Psoas muscle (tissue), 8 donors: ENCODE data around the gene PHIP. TPM values are rescaled to one million over a fixed set of nuclear protein-coding genes. Genes with fewer than 3 reads are reported as not detected.

Source experiments
- ATAC-seq, 4 donors: fragments of 200-7000 bp; cut with Tn5 transposase; one replicate each; pipeline ENCODE4 v1.9.1; 2020; ENCODE audit warnings: moderate library complexity in 3 of 4, mild to moderate bottlenecking in 2 of 4
- DNase-seq, 2 donors: peaks; one replicate each; pipeline ENCODE4 v3.0.0-alpha.2; 2020
- H3K27ac ChIP-seq: fragments of 200-600 bp; one replicate; pipeline ENCODE4 v1.8.0; 2022
- H3K27me3 ChIP-seq, 3 donors: fragments of 200-600 bp in 1 of 3; one replicate each; pipeline versions ENCODE4 v1.6.1 to v1.8.0; 2013 to 2022; ENCODE audit warnings: low read length in 2 of 3, mild to moderate bottlenecking in 2 of 3, moderate library complexity in 1 of 3; ENCODE audit not compliant: insufficient read depth in 3 of 3
- H3K36me3 ChIP-seq, 2 donors: fragments of 200-600 bp in 1 of 2; one replicate each; pipeline versions ENCODE4 v1.6.1 to v1.8.0; 2013 to 2022; ENCODE audit warnings: low read depth in 1 of 2, mild to moderate bottlenecking in 1 of 2, moderate library complexity in 1 of 2; ENCODE audit not compliant: insufficient read depth in 1 of 2
- H3K4me1 ChIP-seq: fragments of 200-600 bp; one replicate; pipeline ENCODE4 v1.8.0; 2022
- H3K4me3 ChIP-seq: fragments of 200-600 bp; one replicate; pipeline ENCODE4 v1.8.0; 2022; ENCODE audit warnings: mild to moderate bottlenecking
- H3K9me3 ChIP-seq: fragments of 200-600 bp; one replicate; pipeline ENCODE4 v1.8.0; 2022
- WGBS, 3 donors: extraction: QIAGEN DNeasy Blood & Tissue Kit; methylation state at CpG; one replicate each; pipeline versions ENCODE4 v1.1.6 to v1.1.7; 2013; 5-methylcytosine and 5-hydroxymethylcytosine counted together
- intact Hi-C, 2 donors: fragments of 100-400 bp; cut with DNase I; formaldehyde crosslinking; loops; one replicate each; pipeline versions ENCODE4 v1.11.0 to v1.14.2; 2022
- polyA plus RNA-seq, 3 donors: library from polyadenylated mRNA; stranded (reverse); fragments of 200-250 nt; gene quantifications; one replicate each; pipeline ENCODE4 v1.2.3, GENCODE V29; 2013
- total RNA-seq, 4 donors: library from RNA; stranded (reverse); fragmentation: NEBNext Ultra II Directional in 2 of 4; extraction: Animal tissue kit (Norgen Biotek cat#: 25700) in 2 of 4; gene quantifications; one replicate each; pipeline versions ENCODE4 v1.2.1 to v1.2.4, GENCODE V29; 2021 to 2023
- TF ChIP-seq, protein P1 (sequence below): fragments of 200-600 bp; IDR thresholded peaks from one replicate; pipeline ENCODE4 v1.8.0; 2022; ENCODE audit warnings: antibody characterized with exemption
- donor health status: healthy with polysubstance abuse.
- donor health status: DM: no; HTN: no; CAD: no; lungs with moderate emphysema.
- donor health status: Bipolar disorder and iron deficiency.
- donor health status: healthy.
- donor health status: DM: yes; HTN: yes; CAD: no.
- donor health status: DM: no; HTN: no; CAD: no.
- donor health status: DM: no; HTN: no; CAD: no.
- donor health status: DM: yes; HTN: yes; CAD: no.

PHIP gene
- total and polyA plus RNA-seq, 7 donors, result 3.1 to 15.3 (median 12.1) TPM

DNA sequence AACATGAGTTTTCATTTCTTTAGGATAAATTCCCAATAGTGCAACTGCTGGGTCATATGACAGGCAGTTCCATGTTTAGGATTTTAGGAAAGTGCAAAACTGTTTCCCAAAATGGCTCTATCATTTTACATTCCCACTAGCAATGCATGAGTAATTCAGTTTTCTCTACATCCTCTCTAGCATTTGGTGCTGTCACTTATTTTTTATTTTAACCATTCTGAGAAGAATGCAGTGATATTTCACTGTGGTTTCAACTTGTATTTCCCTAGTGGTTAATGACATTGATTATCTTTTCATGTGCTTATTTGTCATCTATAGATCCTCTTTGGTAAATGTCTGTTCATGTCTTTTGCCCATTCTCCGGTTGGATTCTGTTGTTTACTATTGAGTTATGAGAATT is 82.7 kb downstream of the PHIP start:
- no peak for ATAC-seq
- TF ChIP-seq, protein P1, sequence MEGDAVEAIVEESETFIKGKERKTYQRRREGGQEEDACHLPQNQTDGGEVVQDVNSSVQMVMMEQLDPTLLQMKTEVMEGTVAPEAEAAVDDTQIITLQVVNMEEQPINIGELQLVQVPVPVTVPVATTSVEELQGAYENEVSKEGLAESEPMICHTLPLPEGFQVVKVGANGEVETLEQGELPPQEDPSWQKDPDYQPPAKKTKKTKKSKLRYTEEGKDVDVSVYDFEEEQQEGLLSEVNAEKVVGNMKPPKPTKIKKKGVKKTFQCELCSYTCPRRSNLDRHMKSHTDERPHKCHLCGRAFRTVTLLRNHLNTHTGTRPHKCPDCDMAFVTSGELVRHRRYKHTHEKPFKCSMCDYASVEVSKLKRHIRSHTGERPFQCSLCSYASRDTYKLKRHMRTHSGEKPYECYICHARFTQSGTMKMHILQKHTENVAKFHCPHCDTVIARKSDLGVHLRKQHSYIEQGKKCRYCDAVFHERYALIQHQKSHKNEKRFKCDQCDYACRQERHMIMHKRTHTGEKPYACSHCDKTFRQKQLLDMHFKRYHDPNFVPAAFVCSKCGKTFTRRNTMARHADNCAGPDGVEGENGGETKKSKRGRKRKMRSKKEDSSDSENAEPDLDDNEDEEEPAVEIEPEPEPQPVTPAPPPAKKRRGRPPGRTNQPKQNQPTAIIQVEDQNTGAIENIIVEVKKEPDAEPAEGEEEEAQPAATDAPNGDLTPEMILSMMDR, result no peak
- no peaks in the 10 kb centered on the region for H3K27me3 ChIP-seq
- no peaks in the 10 kb centered on the region for H3K4me1 ChIP-seq
- H3K36me3 ChIP-seq, result peaks cover 19 to 100% of the 10 kb centered on the region in 2 donors
- 97 to 98% (median 97%) methylated on average over 1 of the region's 1 CpG for WGBS, 3 donors
- no peak for DNase-seq
- H3K9me3 ChIP-seq, result no peaks in the 10 kb centered on the region
- no peak overlapping the region for H3K27ac ChIP-seq
- no peak overlapping the region for H3K4me3 ChIP-seq
- intact Hi-C loops, result loop anchor here in 1 of 2 donors (5.0 to 10.0 kb wide), 2 partner anchors 33 to 51 kb away; no protein-coding TSS in a partner anchor

- DNase-seq (no peak), ATAC-seq (no peak)
- Histone ChIP-seq H3K36me3 (peaks cover 19 to 100% of the 10 kb centered on the region in 2 donors), H3K27ac (no peak overlapping the region), H3K9me3 (no peaks in the 10 kb centered on the region), H3K4me3 (no peak overlapping the region), H3K4me1 (no peaks in the 10 kb centered on the region), H3K27me3 (no peaks in the 10 kb centered on the region)
- TF ChIP-seq, protein P1, result no peak
- 90 to 95% (median 91%) methylated on average over 5 of the region's 5 CpGs for WGBS, 3 donors
- intact Hi-C loops, result loop anchor here in 1 of 2 donors (10.0 kb wide), 1 partner anchor 49 kb away; no protein-coding TSS in a partner anchor
Observed at GRCh38 chr6:78993955-78994354, 84.1 kb downstream of the PHIP start.

DNA sequence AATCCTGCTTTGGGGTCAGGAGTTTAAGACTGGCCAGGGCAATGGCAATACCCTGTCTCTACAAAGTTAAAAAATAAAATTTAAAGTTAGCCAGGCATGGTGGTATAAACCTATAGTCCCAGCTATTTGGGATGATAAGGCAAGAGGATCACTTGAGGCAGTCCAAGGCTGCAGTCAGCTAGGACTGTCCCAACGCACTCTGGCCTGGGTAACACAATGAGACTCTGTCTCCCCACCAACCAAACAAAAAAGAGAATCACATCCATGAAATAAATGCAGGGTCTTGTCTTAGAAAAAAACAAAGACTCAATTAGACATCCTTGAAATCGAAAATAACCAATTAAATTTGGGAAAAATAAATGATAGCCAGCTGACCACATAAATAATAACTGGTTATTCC is 88.9 kb downstream of the PHIP start:
- no peak overlapping the region for H3K4me3 ChIP-seq
- H3K27ac ChIP-seq, result no peak overlapping the region
- intact Hi-C loops, result loop anchor here in 1 of 2 donors (5.0 kb wide), 1 partner anchor 42 kb away; no protein-coding TSS in a partner anchor
- TF ChIP-seq, protein P1, result no peak
- no peaks in the 10 kb centered on the region for H3K9me3 ChIP-seq
- H3K27me3 ChIP-seq, result no peaks in the 10 kb centered on the region
- DNase-seq (no peak), ATAC-seq (no peak)
- peaks cover 8 to 100% of the 10 kb centered on the region in 2 donors for H3K36me3 ChIP-seq
- 97 to 99% (median 98%) methylated on average over 2 of the region's 2 CpGs for WGBS, 3 donors
- H3K4me1 ChIP-seq, result no peaks in the 10 kb centered on the region

DNA sequence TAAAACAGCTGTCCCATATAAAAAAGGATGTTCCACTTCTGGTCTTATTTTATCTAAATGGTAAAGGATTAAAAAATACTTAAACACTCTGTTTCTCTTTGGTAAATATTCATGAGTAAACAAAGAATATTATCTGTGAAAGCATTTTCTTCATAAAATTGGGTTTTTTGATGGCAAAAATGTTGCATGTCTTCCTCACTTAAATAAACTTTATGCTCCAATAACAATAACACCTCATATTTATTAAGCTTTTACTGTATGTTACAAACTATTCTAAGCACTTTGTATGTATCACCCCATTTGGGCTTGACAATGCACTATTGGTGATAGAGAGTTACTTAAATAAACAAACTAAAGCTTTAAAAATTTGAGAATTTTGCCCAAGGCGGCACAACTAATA is 91.9 kb downstream of the PHIP start:
- intact Hi-C loops, result loop anchor here in 1 of 2 donors (5.0 kb wide), 1 partner anchor 39 kb away; no protein-coding TSS in a partner anchor
- Histone ChIP-seq H3K4me1 (no peaks in the 10 kb centered on the region), H3K27ac (no peak overlapping the region), H3K27me3 (no peaks in the 10 kb centered on the region), H3K36me3 (peaks cover 0 to 100% of the 10 kb centered on the region in 2 donors), H3K4me3 (no peak overlapping the region), H3K9me3 (no peaks in the 10 kb centered on the region)
- no peak for DNase-seq
- WGBS, 3 donors, result 96 to 100% (median 97%) methylated on average over 1 of the region's 1 CpG
- TF ChIP-seq, protein P1, result no peak
- no peak for ATAC-seq
